IMR-90 (cell line): ENCODE data around the gene DOCK7.
A peak's percentile ranks its signal among the peaks of the same experiment; 100 is the strongest.

Source experiments
- CEBPB ChIP-seq: IDR thresholded peaks from 2 replicates; pipeline ENCODE4 v1.6.1; 2012; ENCODE audit warnings: low read depth, low read length, improper control_type of control experiment
- ELK1 ChIP-seq: fragments of 150-350 bp; IDR thresholded peaks from 2 replicates; pipeline ENCODE4 v1.6.1; 2016; ENCODE audit warnings: low read depth, mild to moderate bottlenecking, low read length, moderate library complexity, borderline replicate concordance
- MXI1 ChIP-seq: IDR thresholded peaks from 2 replicates; pipeline ENCODE4 v1.6.1; 2012; ENCODE audit warnings: low read depth, mild to moderate bottlenecking, low read length, moderate library complexity, borderline replicate concordance
- POLR2A ChIP-seq: IDR thresholded peaks from 2 replicates; pipeline ENCODE4 v1.6.1; 2012; ENCODE audit warnings: mild to moderate bottlenecking, low read depth, low read length
- TF ChIP-seq, protein P1 (sequence below): conservative IDR thresholded peaks from 2 replicates; pipeline ENCODE4 v1.5.1; 2012; ENCODE audit warnings: mild to moderate bottlenecking, low read depth, low read length, improper control_type of control experiment

DNA sequence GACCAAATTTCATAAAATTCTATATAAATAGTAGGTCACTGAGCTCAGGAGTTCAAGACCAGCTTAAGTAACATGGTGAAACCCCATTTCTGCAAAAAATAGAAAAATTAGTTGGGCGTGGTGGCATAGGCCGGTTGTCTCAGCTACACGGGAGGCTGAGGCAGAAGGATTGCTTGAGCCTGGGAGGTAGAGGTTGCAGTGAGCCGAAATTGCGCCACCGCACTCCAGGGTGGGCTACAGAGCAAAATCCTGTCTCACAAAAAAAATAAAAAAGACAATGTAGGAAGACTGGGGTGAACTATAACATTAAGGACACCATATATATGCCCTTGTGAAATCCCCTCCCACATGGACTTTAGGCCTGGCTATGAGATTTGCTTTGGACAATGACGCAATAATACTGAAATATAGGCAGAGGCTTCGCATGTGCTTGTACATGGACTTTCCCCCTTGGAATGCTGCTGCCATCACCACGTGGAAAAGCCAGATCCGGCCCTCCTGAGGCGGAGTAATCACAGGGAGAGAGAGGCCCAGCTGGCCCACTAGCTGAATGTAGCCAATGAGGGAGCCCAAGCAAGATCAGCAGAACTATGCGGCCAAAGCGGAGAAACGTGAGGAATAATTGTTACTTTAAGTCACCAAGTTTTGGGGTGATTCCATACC, 264.5 kb downstream of the DOCK7 start:
- TF ChIP-seq POLR2A (no peak), CEBPB (peak; percentile 63), ELK1 (no peak), MXI1 (no peak)
- TF ChIP-seq, protein P1, sequence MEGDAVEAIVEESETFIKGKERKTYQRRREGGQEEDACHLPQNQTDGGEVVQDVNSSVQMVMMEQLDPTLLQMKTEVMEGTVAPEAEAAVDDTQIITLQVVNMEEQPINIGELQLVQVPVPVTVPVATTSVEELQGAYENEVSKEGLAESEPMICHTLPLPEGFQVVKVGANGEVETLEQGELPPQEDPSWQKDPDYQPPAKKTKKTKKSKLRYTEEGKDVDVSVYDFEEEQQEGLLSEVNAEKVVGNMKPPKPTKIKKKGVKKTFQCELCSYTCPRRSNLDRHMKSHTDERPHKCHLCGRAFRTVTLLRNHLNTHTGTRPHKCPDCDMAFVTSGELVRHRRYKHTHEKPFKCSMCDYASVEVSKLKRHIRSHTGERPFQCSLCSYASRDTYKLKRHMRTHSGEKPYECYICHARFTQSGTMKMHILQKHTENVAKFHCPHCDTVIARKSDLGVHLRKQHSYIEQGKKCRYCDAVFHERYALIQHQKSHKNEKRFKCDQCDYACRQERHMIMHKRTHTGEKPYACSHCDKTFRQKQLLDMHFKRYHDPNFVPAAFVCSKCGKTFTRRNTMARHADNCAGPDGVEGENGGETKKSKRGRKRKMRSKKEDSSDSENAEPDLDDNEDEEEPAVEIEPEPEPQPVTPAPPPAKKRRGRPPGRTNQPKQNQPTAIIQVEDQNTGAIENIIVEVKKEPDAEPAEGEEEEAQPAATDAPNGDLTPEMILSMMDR, result no peak
